Measurements from ENCODE around the gene UCN2.

- no peak for TF ChIP-seq POLR2AphosphoS5 (IDR thresholded peaks at IDR 0.05)
- no peak for TF ChIP-seq CTCF (IDR thresholded peaks at IDR 0.05)
Measured at GRCh38 chr3:48591886-48592518, 28.4 kb upstream of the UCN2 start.
